K562 (cell line): ENCODE data around the gene TOMM40L. TPM values are rescaled to one million over a fixed set of nuclear protein-coding genes. Genes with fewer than 3 reads are reported as not detected.

Experiments used
- BRF1 ChIP-seq: IDR thresholded peaks from 3 replicates; pipeline ENCODE4 v1.6.1; 2011; ENCODE audit warnings: borderline replicate concordance, mild to moderate bottlenecking; ENCODE audit not compliant: insufficient read length; ENCODE audit errors: extremely low read depth
- CXXC5 ChIP-seq: fragments of 250-450 bp; sonication (Bioruptor Pico); IDR thresholded peaks from 2 replicates; pipeline ENCODE4 v1.8.0; 2022; ENCODE audit warnings: inconsistent platforms, mild to moderate bottlenecking, moderate library complexity
- E2F5 ChIP-seq: sonication (generic); formaldehyde crosslinking; IDR thresholded peaks from 2 replicates; pipeline ENCODE4 v1.8.0; 2022; ENCODE audit warnings: mild to moderate bottlenecking, missing genetic modification reagents
- ELF1 ChIP-seq: fragments of 200-800 bp; sonication (Bioruptor generic); IDR thresholded peaks from 2 replicates; pipeline ENCODE4 v1.6.1; 2016; ENCODE audit warnings: missing genetic modification characterization, missing compliant biosample characterization
- ESRRB ChIP-seq: fragments of 250-450 bp; sonication (Bioruptor Pico); IDR thresholded peaks from 2 replicates; pipeline ENCODE4 v1.5.0; 2020; ENCODE audit warnings: mild to moderate bottlenecking, moderate library complexity, borderline replicate concordance
- GABPB1 ChIP-seq: sonication (generic); formaldehyde crosslinking; IDR thresholded peaks from 2 replicates; pipeline ENCODE4 v1.8.0; 2022; ENCODE audit warnings: mild to moderate bottlenecking, missing genetic modification reagents
- HCFC1 ChIP-seq: IDR thresholded peaks from 2 replicates; pipeline ENCODE4 v1.6.1; 2012; ENCODE audit warnings: low read depth, low read length, improper control_type of control experiment
- KLF13 ChIP-seq: fragments of 450-650 bp; IDR thresholded peaks from 2 replicates; pipeline ENCODE4 v1.6.1; 2016; ENCODE audit warnings: missing genetic modification characterization, low read depth, mild to moderate bottlenecking, missing compliant biosample characterization, moderate library complexity, borderline replicate concordance
- LARP7 ChIP-seq: fragments of 450-650 bp; IDR thresholded peaks from 2 replicates; pipeline ENCODE4 v1.6.1; 2016
- MED1 ChIP-seq: sonication (generic); formaldehyde crosslinking; IDR thresholded peaks from 2 replicates; pipeline ENCODE4 v1.8.1; 2023; ENCODE audit warnings: missing genetic modification reagents, borderline replicate concordance
- NCOR1 ChIP-seq: fragments of 450-650 bp; IDR thresholded peaks from 2 replicates; pipeline ENCODE4 v1.6.1; 2016; ENCODE audit warnings: mild to moderate bottlenecking, moderate library complexity
- NELFE ChIP-seq: IDR thresholded peaks from 2 replicates; pipeline ENCODE4 v1.6.1; 2011; ENCODE audit warnings: mild to moderate bottlenecking; ENCODE audit not compliant: insufficient read depth, insufficient read length
- NFATC3 ChIP-seq: fragments of 450-650 bp; IDR thresholded peaks from 2 replicates; pipeline ENCODE4 v1.6.1; 2017; ENCODE audit warnings: mild to moderate bottlenecking
- NR3C1 ChIP-seq: sonication (generic); formaldehyde crosslinking; IDR thresholded peaks from 2 replicates; pipeline ENCODE4 v1.8.1; 2022; ENCODE audit warnings: missing genetic modification reagents
- PHTF2 ChIP-seq: fragments of 250-450 bp; sonication (Bioruptor Pico); IDR thresholded peaks from 2 replicates; pipeline ENCODE4 v1.5.0; 2021; ENCODE audit warnings: mild to moderate bottlenecking
- SAP30 ChIP-seq: fragments of 200-600 bp; sonication (generic); IDR thresholded peaks from 2 replicates; pipeline ENCODE4 v1.6.1; 2012; ENCODE audit warnings: borderline replicate concordance, low read depth, mild to moderate bottlenecking, moderate library complexity, low read length, control low read depth, inconsistent platforms; ENCODE audit not compliant: insufficient read depth, poor library complexity, severe bottlenecking
- TCF3 ChIP-seq: sonication (generic); formaldehyde crosslinking; IDR thresholded peaks from 2 replicates; pipeline ENCODE4 v1.4.0; 2020; ENCODE audit warnings: mild to moderate bottlenecking, missing genetic modification reagents
- ZBTB7A ChIP-seq: IDR thresholded peaks from 2 replicates; pipeline ENCODE4 v1.6.1; 2011; ENCODE audit warnings: low read depth, mild to moderate bottlenecking, low read length, moderate library complexity, borderline replicate concordance; ENCODE audit not compliant: control insufficient read depth
- ZKSCAN3 ChIP-seq: fragments of 250-450 bp; sonication (Bioruptor Pico); IDR thresholded peaks from 2 replicates; pipeline ENCODE4 v1.4.0; 2020
- ZNF134 ChIP-seq: fragments of 250-450 bp; sonication (Bioruptor Pico); conservative IDR thresholded peaks from 2 replicates; pipeline ENCODE4 v1.4.0; 2020
- ZNF253 ChIP-seq: fragments of 250-450 bp; sonication (Bioruptor Pico); conservative IDR thresholded peaks from 2 replicates; pipeline ENCODE4 v1.6.1; 2021; ENCODE audit warnings: mild to moderate bottlenecking
- ZNF354B ChIP-seq: fragments of 250-450 bp; sonication (Bioruptor Pico); IDR thresholded peaks from 2 replicates; pipeline ENCODE4 v1.4.0; 2020
- ZNF518B ChIP-seq: fragments of 250-450 bp; sonication (Bioruptor Pico); IDR thresholded peaks from 2 replicates; pipeline ENCODE4 v1.5.0; 2021; ENCODE audit warnings: mild to moderate bottlenecking, moderate library complexity
- ZNF780A ChIP-seq: fragments of 250-450 bp; sonication (Bioruptor Pico); IDR thresholded peaks from 2 replicates; pipeline ENCODE4 v1.5.0; 2021; ENCODE audit warnings: mild to moderate bottlenecking
- ZNF785 ChIP-seq: fragments of 250-450 bp; sonication (Bioruptor Pico); IDR thresholded peaks from 2 replicates; pipeline ENCODE4 v1.4.0; 2020; ENCODE audit warnings: mild to moderate bottlenecking
- polyA plus RNA-seq, 8 experiments: library from polyadenylated mRNA; depleted of rRNA in 4 of 8; stranded (reverse) in 5 of 8; unstranded in 3 of 8; fragments of >200 nt; fragmentation: Nextera tagmentation in 2 of 8; fragmentation: Illumina TruSeq in 1 of 8; extraction: Ambion mirVana in 2 of 8; extraction: Trizol in 1 of 8; gene quantifications; 2 replicates each; pipeline versions ENCODE4 v1.2.1 to v1.2.3, GENCODE V29; 2011 to 2014; ENCODE audit warnings: inconsistent platforms in 1 of 8, missing spikeins in 1 of 8
- total RNA-seq, 7 experiments: library from RNA; depleted of rRNA in 6 of 7; stranded (reverse); fragments of >200 nt in 6 of 7; fragmentation: Illumina TruSeq in 2 of 7; extraction: Trizol in 2 of 7; gene quantifications; 2 replicates each; pipeline versions ENCODE4 v1.2.1 to v1.2.3, GENCODE V29; 2011 to 2021; ENCODE audit warnings: low replicate concordance in 1 of 7

TOMM40L gene
- total and polyA plus RNA-seq, 9 of the 15 experiments (the other 6 are each of a cell fraction or from before 2014, with no cell fraction given), result 9.6 to 33.6 (median 25.2) TPM

- TF ChIP-seq PHTF2, result no peak
- TF ChIP-seq NELFE, result no peak
- peak; percentile 45; the same call in 1 of the 2 replicates for TF ChIP-seq CXXC5 (CRISPR knock-in tag)
- TF ChIP-seq ZNF780A (CRISPR knock-in tag), result no peak
- peak; percentile 69; the same call in 1 of the 2 replicates for TF ChIP-seq ZBTB7A
- TF ChIP-seq GABPB1 (CRISPR knock-in tag), result no peak
- TF ChIP-seq ESRRB (CRISPR knock-in tag), result no peak
- no peak for TF ChIP-seq ZNF785 (CRISPR knock-in tag)
- TF ChIP-seq NFATC3, result no peak
- no peak for TF ChIP-seq KLF13 (tag)
- TF ChIP-seq MED1 (CRISPR knock-in tag), result no peak
- TF ChIP-seq ZKSCAN3 (CRISPR knock-in tag), result no peak
- peak; percentile 93 for TF ChIP-seq SAP30
- TF ChIP-seq ZNF253, result no peak
- no peak for TF ChIP-seq BRF1
- no peak for TF ChIP-seq LARP7
- TF ChIP-seq ZNF518B, result no peak
- TF ChIP-seq HCFC1, result peak; percentile 90
- no peak for TF ChIP-seq ZNF354B (CRISPR knock-in tag)
- TF ChIP-seq ELF1 (tag), result no peak
- TF ChIP-seq TCF3, result no peak
- no peak for TF ChIP-seq NR3C1 (CRISPR knock-in tag)
- no peak for TF ChIP-seq NCOR1
- TF ChIP-seq ZNF134 (CRISPR knock-in tag), result no peak
- TF ChIP-seq E2F5, result no peak
Measured at GRCh38 chr1:161225534-161226319, at the start of gene TOMM40L (continued).
